Measurements from ENCODE around the gene HRH2.

The HRH2 gene

GRCh38 chr5:175737481-175737880 is 79.6 kb downstream of the HRH2 start:
- no peak for TF ChIP-seq CTCF (IDR thresholded peaks at IDR 0.05; ENCODE audit: unreplicated experiment in 3 of 3)
- Mint-ChIP-seq H3K9me3 (peaks cover 4% of the 10 kb centered on the region), H3K4me1 (no peaks in the 10 kb centered on the region), H3K27me3 (ENCODE audit: low read depth) (peaks cover 46% of the 10 kb centered on the region), H3K36me3 (ENCODE audit: low read depth) (no peaks in the 10 kb centered on the region), H3K27ac (no peak overlapping the region), H3K4me3 (no peak overlapping the region)

DNA sequence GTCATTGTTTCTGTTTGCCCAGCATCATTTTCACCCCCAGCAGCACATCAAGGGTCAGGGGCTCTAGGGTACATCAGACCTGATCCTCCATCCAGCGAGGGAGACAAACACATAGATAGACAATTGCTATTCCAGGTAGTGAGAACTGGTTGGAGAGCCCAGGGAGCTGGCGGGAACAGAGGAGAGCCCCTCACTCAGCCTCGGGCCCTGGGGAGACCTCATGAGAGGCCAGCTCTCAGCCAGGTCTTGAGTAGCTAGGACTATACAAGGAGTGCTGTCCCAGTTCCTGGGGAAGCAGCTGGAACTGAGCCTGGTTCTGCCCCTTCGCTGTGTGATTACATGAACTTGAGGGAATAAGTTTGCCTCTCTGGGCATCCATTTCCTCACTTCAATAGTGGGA is 80.3 kb downstream of the HRH2 start:
- Mint-ChIP-seq H3K4me3 (no peak overlapping the region), H3K36me3 (ENCODE audit: low read depth) (no peaks in the 10 kb centered on the region), H3K9me3 (no peaks in the 10 kb centered on the region), H3K4me1 (no peaks in the 10 kb centered on the region), H3K27me3 (ENCODE audit: low read depth) (peaks cover 49% of the 10 kb centered on the region), H3K27ac (no peak overlapping the region)
- no peak for TF ChIP-seq CTCF (IDR thresholded peaks at IDR 0.05; ENCODE audit: unreplicated experiment in 3 of 3)

- Mint-ChIP-seq H3K9me3 (no peaks in the 10 kb centered on the region), H3K4me1 (no peaks in the 10 kb centered on the region), H3K4me3 (no peak overlapping the region), H3K36me3 (ENCODE audit: low read depth) (no peaks in the 10 kb centered on the region), H3K27me3 (ENCODE audit: low read depth) (peaks cover 50% of the 10 kb centered on the region), H3K27ac (no peak overlapping the region)
- TF ChIP-seq CTCF (IDR thresholded peaks at IDR 0.05; ENCODE audit: unreplicated experiment in 3 of 3): no peak
Measured at GRCh38 chr5:175738602-175739133, 80.8 kb downstream of the HRH2 start.

DNA sequence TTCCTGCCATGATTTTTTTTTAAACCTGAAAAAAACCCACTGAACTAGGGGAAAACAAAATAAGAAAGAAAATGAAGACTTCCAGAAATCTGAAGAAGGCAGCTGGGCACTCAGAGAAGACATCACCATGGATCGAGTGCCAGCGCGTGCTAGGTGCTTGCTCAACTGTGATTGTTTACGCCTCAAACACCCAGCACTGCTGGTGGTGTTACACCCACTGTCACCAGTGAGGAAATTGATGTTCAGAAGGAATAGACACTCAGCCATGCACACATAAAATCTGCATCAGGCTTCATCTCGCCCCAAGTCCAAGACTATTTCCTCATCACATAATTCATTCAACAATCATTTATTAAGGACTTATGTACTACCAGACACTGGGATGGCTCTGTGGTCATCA is 82.1 kb downstream of the HRH2 start:
- no peak for TF ChIP-seq CTCF (IDR thresholded peaks at IDR 0.05; ENCODE audit: unreplicated experiment in 3 of 3)
- H3K27me3 Mint-ChIP-seq (ENCODE audit: low read depth): peaks cover 45% of the 10 kb centered on the region
- no peaks in the 10 kb centered on the region for H3K9me3 Mint-ChIP-seq
- H3K27ac Mint-ChIP-seq: no peak overlapping the region
- H3K4me3 Mint-ChIP-seq: no peak overlapping the region
- no peaks in the 10 kb centered on the region for H3K36me3 Mint-ChIP-seq (ENCODE audit: low read depth)
- H3K4me1 Mint-ChIP-seq: no peaks in the 10 kb centered on the region

DNA sequence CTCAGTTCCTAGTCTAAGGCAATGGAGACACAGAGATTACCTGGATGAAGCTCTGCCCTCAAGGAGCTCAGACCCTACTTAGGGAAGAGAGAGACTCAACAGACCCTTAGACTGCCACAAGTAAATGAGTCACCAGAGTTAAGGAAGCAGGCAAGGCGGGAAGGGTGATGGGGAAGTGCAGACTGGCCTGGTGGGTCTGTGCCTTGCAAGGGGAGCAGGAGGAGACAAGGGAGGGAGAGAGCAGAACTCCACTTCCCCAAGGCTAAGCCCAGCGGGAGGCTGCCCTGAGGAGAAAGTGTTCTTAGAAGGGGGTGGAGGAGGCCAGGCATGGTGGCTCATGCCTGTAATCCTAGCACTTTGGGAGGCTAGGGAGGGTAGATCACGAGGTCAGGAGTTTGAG is 83.7 kb downstream of the HRH2 start:
- Mint-ChIP-seq H3K36me3 (ENCODE audit: low read depth) (no peaks in the 10 kb centered on the region), H3K9me3 (no peaks in the 10 kb centered on the region), H3K27ac (no peak overlapping the region), H3K27me3 (ENCODE audit: low read depth) (peaks cover 38% of the 10 kb centered on the region), H3K4me1 (no peaks in the 10 kb centered on the region), H3K4me3 (no peak overlapping the region)
- no peak for TF ChIP-seq CTCF (IDR thresholded peaks at IDR 0.05; ENCODE audit: unreplicated experiment in 3 of 3)

GRCh38 chr5:175742290-175742994 is 84.6 kb downstream of the HRH2 start:
- H3K4me3 Mint-ChIP-seq: no peak overlapping the region
- TF ChIP-seq CTCF (IDR thresholded peaks at IDR 0.05; ENCODE audit: unreplicated experiment in 3 of 3): no peak
- H3K4me1 Mint-ChIP-seq: no peaks in the 10 kb centered on the region
- H3K27me3 Mint-ChIP-seq (ENCODE audit: low read depth): peaks cover 44% of the 10 kb centered on the region
- H3K36me3 Mint-ChIP-seq (ENCODE audit: low read depth): no peaks in the 10 kb centered on the region
- no peaks in the 10 kb centered on the region for H3K9me3 Mint-ChIP-seq
- no peak overlapping the region for H3K27ac Mint-ChIP-seq

Data from nephron (organoid).